Fibroblast of lung (primary cell): ENCODE measurements around the gene CIAPIN1. TPM values are rescaled to one million over a fixed set of nuclear protein-coding genes. Genes with fewer than 3 reads are reported as not detected.

Experiments
- DNase-seq, 2 donors: peaks; one replicate each; pipeline versions ENCODE4 v3.0.0 to v3.0.0-alpha.2; 2010; ENCODE audit warnings: low read depth in 2 of 2
- H2AFZ ChIP-seq: 2 replicates; pipeline ENCODE4 v1.5.1; 2012; ENCODE audit warnings: low read length, control low read depth, inconsistent platforms
- H3K27ac ChIP-seq: 2 replicates; pipeline ENCODE4 v1.5.1; 2011; ENCODE audit warnings: low read length, control low read depth; ENCODE audit not compliant: insufficient read depth
- H3K27me3 ChIP-seq: 2 replicates; pipeline ENCODE4 v1.5.1; 2011; ENCODE audit warnings: mild to moderate bottlenecking, low read length; ENCODE audit not compliant: control insufficient read depth, insufficient read depth
- H3K36me3 ChIP-seq: 2 replicates; pipeline ENCODE4 v1.5.1; 2011; ENCODE audit warnings: low read length; ENCODE audit not compliant: control insufficient read depth, insufficient read depth
- H3K4me1 ChIP-seq: 2 replicates; pipeline ENCODE4 v1.5.1; 2011; ENCODE audit warnings: low read length; ENCODE audit not compliant: control insufficient read depth, insufficient read depth; ENCODE audit errors: extremely low read depth
- H3K4me2 ChIP-seq: 2 replicates; pipeline ENCODE4 v1.5.1; 2011; ENCODE audit warnings: low read length, control low read depth; ENCODE audit not compliant: insufficient read depth; ENCODE audit errors: extremely low read depth
- H3K4me3 ChIP-seq, 4 experiments: fragments of 200-600 bp in 1 of 4; sonication (generic) in 1 of 4; replicated peaks in 1 of 4; 2 replicates each; pipeline ENCODE4 v1.5.1; 2011 to 2016; ENCODE audit warnings: low read length in 4 of 4, low read depth in 3 of 4, mild to moderate bottlenecking in 3 of 4, control low read depth in 2 of 4, inconsistent platforms in 1 of 4, mixed read lengths in 1 of 4; ENCODE audit not compliant: insufficient read depth in 1 of 4; ENCODE audit errors: control extremely low read depth in 1 of 4
- H3K79me2 ChIP-seq: 2 replicates; pipeline ENCODE4 v1.5.1; 2012; ENCODE audit warnings: mild to moderate bottlenecking, low read length, inconsistent platforms; ENCODE audit not compliant: control insufficient read depth, insufficient read depth
- H3K9ac ChIP-seq: 2 replicates; pipeline ENCODE4 v1.5.1; 2011; ENCODE audit warnings: mild to moderate bottlenecking, low read length, control low read depth; ENCODE audit not compliant: insufficient read depth
- H3K9me3 ChIP-seq: 2 replicates; pipeline ENCODE4 v1.5.1; 2012; ENCODE audit warnings: low read depth, low read length; ENCODE audit not compliant: control insufficient read depth, insufficient read depth
- H4K20me1 ChIP-seq: 2 replicates; pipeline ENCODE4 v1.5.1; 2011; ENCODE audit warnings: low read length; ENCODE audit not compliant: control insufficient read depth, insufficient read depth; ENCODE audit errors: extremely low read depth
- EZH2 ChIP-seq: IDR thresholded peaks from 2 replicates; pipeline ENCODE4 v1.5.1; 2012; ENCODE audit warnings: low read length, control low read depth, mild to moderate bottlenecking; ENCODE audit errors: missing control alignments
- polyA plus RNA-seq, 2 donors: library from polyadenylated mRNA; depleted of rRNA in 1 of 2; stranded (reverse) in 1 of 2; unstranded in 1 of 2; fragments of >200 nt; gene quantifications; 2 replicates each; pipeline ENCODE4 v1.2.1, GENCODE V29; 2011 to 2012; ENCODE audit warnings: missing spikeins in 1 of 2
- total RNA-seq: library from RNA; depleted of rRNA; stranded (reverse); fragments of >200 nt; gene quantifications from 2 replicates; pipeline ENCODE4 v1.2.1, GENCODE V29; 2014
- TF ChIP-seq, protein P1 (sequence below), 2 donors: IDR thresholded peaks in 1 of 2; conservative IDR thresholded peaks in 1 of 2; 1 replicate in 1 of 2; 2 replicates in 1 of 2; pipeline ENCODE4 v1.5.1; 2011 to 2012; ENCODE audit warnings: low read length in 2 of 2, control low read depth in 1 of 2, inconsistent platforms in 1 of 2, low read depth in 1 of 2, mild to moderate bottlenecking in 1 of 2

The CIAPIN1 gene
- total and polyA plus RNA-seq, 2 donors (not counting 1 experiment from before 2014, with no cell fraction given): 38.3 to 40.2 TPM

DNA sequence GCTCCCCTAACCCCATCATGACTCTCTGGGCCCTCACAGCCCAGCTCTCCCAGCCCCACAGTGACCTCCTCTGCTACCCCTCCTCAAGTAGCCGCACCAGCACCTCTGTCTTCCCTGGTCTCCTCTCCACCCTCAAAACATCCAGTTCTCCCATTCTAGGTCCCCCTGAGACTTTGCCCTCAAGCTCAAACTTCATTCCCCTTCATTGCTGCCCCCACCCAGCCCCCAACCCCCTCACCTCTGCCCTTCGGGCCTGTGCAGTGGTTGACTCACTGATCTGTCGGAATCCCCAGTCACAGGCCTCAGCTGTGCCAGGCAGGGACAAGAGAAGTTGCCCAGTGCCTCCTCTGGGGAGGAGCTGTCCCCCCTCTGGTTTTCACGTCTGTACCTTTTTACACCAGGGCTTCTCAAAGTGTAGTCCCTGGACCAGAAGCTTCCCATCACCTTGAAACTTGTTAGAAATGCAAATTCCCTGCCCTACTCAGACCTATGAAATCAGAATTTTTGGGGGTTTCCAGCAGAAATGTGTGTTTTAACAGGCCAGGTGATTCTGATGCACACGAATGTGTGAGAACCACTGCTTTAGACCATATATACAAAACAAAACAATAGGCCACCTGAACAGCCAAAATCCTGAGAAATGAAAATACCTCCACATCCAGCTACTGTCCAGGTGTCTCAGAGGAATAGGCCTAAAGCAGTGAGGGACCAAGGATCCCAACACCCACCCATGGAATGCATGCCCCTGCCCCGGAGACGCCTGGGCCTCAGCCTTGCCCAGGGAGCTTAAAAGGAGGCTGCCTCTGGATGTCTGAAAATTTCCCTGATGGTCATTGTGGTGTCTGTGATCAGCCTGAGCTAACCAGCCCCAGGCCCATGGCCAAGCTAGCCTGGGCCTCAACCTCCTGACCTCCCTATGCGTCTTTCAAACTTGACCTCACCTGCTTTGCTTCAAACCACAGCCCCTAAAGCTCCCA, 40.0 kb upstream of the CIAPIN1 start:
- TF ChIP-seq, protein P1, sequence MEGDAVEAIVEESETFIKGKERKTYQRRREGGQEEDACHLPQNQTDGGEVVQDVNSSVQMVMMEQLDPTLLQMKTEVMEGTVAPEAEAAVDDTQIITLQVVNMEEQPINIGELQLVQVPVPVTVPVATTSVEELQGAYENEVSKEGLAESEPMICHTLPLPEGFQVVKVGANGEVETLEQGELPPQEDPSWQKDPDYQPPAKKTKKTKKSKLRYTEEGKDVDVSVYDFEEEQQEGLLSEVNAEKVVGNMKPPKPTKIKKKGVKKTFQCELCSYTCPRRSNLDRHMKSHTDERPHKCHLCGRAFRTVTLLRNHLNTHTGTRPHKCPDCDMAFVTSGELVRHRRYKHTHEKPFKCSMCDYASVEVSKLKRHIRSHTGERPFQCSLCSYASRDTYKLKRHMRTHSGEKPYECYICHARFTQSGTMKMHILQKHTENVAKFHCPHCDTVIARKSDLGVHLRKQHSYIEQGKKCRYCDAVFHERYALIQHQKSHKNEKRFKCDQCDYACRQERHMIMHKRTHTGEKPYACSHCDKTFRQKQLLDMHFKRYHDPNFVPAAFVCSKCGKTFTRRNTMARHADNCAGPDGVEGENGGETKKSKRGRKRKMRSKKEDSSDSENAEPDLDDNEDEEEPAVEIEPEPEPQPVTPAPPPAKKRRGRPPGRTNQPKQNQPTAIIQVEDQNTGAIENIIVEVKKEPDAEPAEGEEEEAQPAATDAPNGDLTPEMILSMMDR (conservative IDR thresholded peaks at IDR 0.05 in 1 of 2, IDR thresholded peaks at IDR 0.05 in 1 of 2; ENCODE audit: low read depth in 1 of 2, low read length in 2 of 2): no peak
- TF ChIP-seq EZH2: no peak
- H3K79me2 ChIP-seq: no peaks in the 10 kb centered on the region
- H3K4me1 ChIP-seq: no peaks in the 10 kb centered on the region
- no peaks in the 10 kb centered on the region for H3K27me3 ChIP-seq
- H2AFZ ChIP-seq: peak overlapping the region; percentile 93
- DNase-seq: no peak
- no peaks in the 10 kb centered on the region for H3K36me3 ChIP-seq
- no peak overlapping the region for H3K27ac ChIP-seq
- no peak overlapping the region for H3K9ac ChIP-seq
- peak overlapping the region in 2 of 4 experiments; percentile 14 to 71 for H3K4me3 ChIP-seq
- no peaks in the 10 kb centered on the region for H3K9me3 ChIP-seq
- no peaks in the 10 kb centered on the region for H4K20me1 ChIP-seq
- no peak overlapping the region for H3K4me2 ChIP-seq

DNA sequence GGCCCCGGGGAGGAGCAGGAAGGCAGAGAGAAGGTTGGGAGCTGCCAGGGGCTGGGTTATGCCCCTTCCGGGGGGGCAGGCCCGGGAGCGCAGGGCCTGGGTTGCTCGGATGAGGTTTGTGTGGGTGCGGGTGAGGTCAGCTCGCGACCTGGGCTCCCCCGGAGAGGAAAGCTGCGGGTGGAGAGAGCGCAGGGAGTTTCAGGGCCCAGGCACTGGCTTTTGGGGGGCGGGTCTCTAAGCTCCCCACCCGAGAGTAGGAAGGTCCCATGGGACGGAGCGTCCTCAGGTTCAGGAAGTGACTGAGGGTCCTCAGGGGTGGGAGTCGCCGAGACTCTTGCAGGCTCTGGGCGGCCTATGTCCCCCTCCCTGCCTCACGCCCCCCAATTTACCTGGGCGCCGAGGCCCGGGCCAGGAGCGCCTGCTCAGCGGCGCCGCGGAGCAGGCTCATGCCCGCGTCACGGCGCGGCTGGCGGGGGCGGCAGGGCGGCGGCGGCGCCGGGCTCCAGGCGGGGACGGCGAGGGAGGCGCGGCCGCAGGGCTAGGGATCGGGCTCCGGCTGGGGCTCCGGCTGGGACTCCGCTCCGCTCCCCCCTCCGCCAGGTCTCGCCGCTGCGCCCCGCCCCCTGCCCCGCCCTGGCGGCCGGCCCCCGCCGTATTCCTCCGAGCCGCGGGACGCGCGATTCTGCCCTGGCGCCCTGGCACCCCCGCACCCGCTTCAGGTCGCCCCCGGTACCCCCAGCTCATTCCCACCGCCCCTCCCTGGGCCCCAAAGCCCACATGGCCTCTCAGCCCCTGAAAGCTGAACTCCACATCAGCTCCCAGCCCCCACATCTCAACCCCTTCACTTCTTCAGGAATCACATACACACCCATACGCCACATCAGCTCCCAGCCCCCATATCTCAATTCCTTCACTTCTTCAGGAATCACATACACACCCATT, 39.0 kb upstream of the CIAPIN1 start, which contains the start of gene DOK4:
Gene DOK4 (minus strand): TSS at position 578 of the 942 bp plus-strand sequence. CDS start 6,986 bp downstream, outside the sequence.
- DNase-seq: peak; percentile 49 to 69
- Histone ChIP-seq H3K9ac (peak within 1 kb of the TSS; percentile 57), H3K4me2 (peak within 1 kb of the TSS; percentile 71), H3K4me3 (peak within 1 kb of the TSS; percentile 46 to 71 (median 58)), H3K27me3 (no peaks in the 10 kb centered on the region), H2AFZ (peak within 1 kb of the TSS; percentile 93), H3K27ac (no peak within 1 kb of the TSS), H3K4me1 (no peaks in the 10 kb centered on the region), H4K20me1 (no peaks in the 10 kb centered on the region), H3K79me2 (no peaks in the 10 kb centered on the region), H3K9me3 (no peaks in the 10 kb centered on the region), H3K36me3 (no peaks in the 10 kb centered on the region)
- TF ChIP-seq EZH2: no peak
- TF ChIP-seq, protein P1 (conservative IDR thresholded peaks at IDR 0.05 in 1 of 2, IDR thresholded peaks at IDR 0.05 in 1 of 2; ENCODE audit: low read depth in 1 of 2, low read length in 2 of 2): no peak
